Kidney capillary endothelial cell (primary cell): ENCODE measurements around the gene EDNRA.

Experiments
- DNase-seq: peaks from one replicate; pipeline ENCODE4 v3.0.0-alpha.2; 2018; ENCODE audit warnings: low spot score

Gene EDNRA

DNA sequence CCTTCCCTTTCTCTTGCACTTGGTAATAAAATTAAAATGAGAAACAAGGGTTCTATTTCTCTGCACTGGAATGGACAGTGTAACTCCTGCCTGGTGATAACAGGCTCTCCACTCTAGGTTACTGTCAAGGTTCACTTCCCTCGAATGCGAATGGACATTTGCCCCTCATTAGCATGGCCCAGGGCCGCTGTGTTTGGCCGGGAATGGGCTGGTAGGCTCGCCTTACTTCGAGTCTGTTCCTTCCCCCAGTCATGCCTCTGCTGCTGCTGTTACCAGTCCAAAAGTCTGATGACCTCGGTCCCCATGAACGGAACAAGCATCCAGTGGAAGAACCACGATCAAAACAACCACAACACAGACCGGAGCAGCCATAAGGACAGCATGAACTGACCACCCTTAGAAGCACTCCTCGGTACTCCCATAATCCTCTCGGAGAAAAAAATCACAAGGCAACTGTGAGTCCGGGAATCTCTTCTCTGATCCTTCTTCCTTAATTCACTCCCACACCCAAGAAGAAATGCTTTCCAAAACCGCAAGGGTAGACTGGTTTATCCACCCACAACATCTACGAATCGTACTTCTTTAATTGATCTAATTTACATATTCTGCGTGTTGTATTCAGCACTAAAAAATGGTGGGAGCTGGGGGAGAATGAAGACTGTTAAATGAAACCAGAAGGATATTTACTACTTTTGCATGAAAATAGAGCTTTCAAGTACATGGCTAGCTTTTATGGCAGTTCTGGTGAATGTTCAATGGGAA is 61.5 kb downstream of the EDNRA start:
- DNase-seq, result no peak

DNA sequence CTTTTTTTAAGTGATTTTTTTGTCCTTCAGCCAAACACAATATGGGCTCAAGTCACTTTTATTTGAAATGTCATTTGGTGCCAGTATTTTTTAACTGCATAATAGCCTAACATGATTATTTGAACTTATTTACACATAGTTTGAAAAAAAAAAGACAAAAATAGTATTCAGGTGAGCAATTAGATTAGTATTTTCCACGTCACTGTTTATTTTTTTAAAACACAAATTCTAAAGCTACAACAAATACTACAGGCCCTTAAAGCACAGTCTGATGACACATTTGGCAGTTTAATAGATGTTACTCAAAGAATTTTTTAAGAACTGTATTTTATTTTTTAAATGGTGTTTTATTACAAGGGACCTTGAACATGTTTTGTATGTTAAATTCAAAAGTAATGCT is 62.1 kb downstream of the EDNRA start:
- DNase-seq, result no peak

- peak; percentile 34 for DNase-seq
Measured at GRCh38 chr4:147546349-147546748, 65.5 kb downstream of the EDNRA start.

GRCh38 chr4:147547314-147548056 is 66.6 kb downstream of the EDNRA start:
- DNase-seq, result no peak

DNA sequence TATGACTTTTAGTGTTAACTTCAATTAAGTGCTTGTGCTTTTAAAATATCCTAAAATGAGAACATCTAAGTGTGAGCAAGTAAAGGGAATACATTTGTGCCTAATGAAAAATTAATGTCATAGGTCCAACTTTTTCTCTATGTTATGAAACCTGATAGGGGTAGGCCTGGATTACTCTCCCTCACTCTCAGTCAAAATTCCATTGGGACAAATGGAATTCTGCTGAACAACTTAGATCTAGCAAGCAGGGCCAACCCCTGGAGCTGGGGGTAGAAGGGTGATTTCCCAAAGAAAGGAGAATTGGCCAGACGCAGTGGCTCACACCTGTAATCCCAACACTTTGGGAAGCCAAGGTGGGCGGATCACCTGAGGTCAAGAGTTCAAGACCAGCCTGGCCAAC is 67.4 kb downstream of the EDNRA start:
- no peak for DNase-seq

DNA sequence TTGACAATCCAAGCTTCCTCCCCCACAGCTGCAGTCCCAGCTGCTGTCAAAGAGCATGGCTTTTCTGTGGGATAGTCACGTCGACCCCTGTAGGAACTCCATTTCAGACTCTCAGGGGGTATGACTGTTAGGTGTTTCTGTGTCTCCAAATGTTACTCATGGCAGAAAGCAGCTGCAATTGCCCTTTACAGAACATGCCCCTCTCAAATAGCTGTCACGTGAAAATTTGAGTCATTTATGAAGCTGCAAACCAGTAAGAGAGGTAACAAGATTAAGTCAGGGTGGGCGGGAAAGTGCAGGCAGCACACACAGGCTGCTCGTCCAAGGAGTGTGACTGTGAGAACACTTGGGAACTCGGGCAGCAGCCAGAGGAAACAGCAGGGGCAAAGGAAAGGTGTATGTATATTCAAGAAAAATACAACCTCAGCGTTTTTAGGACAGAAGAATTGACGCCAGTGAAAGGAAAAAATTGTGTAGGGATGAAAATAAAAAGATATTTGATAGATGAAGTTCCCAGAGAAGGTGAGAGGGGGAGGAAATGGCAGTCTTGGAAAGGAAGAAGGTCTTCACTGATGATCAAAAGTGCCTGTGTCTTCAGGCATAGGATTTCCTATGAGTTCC is 69.8 kb downstream of the EDNRA start:
- no peak for DNase-seq

DNA sequence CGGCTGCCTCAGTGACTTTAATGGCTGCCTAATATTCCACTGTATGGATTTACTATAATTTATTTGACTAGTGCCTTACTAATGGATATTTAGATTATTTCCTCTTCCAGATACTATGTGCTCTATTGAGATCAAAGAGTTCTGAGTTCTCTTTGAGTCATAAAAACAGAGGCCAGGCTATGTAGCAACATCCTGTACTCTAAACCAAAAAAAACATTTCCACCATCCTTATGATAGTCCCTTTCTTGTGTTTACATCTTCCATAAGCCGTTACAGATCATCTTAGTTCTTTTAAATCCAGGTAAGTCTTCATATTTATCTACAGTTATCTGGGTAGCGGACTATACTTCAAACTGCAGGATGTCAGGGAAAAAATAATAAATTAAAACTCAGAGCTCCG is 79.7 kb downstream of the EDNRA start:
- no peak for DNase-seq

DNA sequence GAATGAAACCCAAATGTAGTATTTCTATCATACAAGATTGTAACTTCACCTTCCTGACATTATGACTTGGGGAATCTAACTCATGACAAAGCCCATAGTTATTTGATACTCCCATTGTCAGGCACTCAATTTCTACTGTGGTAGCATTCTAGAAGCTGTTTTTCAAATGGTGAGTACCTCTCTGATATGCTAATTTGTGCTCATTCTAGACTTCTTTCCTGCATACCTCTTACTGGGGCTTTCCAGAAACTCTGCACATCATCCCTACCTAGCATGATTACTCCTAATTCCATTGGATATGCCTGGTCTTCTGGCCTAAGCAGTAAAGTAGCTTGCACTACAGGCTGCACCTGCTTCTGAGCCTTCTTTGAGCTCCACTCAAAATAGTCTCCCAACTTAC is 85.9 kb downstream of the EDNRA start:
- DNase-seq, result no peak

GRCh38 chr4:147567276-147567675 is 86.4 kb downstream of the EDNRA start:
- DNase-seq, result no peak

GRCh38 chr4:147570616-147571015 is 89.7 kb downstream of the EDNRA start:
- no peak for DNase-seq

DNA sequence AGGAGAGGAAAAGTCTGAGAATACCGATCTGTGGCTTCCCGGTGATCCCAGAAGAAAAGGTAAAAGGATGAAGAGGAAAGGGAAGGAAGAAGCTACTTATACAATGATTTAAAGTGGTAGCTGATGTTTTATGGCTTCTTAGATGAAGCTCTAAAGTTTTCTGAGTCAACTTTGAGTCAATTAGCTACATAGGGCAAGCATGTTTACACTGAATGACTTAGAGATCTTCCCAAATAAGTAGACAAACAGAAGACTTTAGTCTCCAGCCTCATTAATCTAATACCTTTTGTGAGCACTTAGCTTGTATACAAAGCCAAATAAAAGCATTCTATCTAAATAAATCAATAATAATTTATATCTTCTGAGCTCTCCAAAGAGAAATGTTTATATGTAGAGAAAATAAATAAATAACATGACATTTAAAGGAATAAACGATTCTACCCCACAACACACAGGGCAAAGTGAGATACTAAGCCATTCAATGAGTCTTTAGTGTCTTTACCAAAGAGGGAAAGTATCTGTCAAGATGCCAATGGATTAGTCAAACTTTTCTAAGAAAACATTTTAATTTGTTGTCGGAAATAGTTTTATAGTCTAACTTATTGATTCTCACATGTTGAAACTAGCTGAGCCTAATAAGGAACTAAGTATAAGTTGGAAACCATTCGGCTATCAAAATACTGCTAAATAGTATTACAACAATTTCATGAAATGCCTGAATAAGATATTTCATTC is 90.3 kb downstream of the EDNRA start:
- no peak for DNase-seq

DNA sequence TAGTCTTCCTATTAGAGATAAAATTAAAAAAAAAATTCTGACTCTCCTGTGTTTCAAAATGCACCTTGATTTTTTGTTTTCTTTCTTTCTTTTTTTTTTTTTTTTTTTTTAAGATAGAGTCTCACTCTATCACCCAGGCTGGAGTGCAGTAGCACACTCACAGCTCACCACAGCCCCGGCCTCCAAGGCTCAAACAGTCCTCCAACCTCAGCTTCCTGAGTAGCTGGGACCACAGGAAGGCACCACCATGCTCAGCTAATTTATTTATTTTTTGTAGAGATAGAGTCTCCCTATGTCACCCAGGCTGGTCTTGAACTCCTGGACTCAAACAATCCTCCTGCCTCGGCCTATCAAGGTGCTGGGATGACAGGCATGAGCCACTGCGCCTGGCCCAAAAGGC is 95.2 kb downstream of the EDNRA start:
- DNase-seq, result no peak

DNA sequence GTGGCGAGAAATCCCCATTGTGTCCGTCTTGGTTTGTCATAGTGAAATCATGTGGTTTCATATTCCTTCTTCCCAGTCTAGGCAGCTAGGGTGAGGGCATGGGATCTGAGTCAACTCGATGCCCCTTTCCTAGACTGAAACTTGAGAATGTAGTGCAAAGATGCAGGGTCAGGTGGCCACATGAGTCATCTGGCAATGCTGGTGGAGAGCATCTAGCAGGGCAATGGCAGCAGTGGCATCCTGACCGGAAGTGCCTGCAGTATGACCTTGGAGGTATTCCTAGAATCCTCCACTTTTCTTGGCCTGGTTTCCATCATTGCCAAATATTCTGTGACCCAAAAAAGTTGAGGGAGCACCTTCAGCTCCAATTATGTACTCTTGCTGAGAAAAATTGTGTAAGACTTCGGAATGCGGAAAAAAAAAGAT is 97.2 kb downstream of the EDNRA start:
- peak; percentile 80 for DNase-seq

GRCh38 chr4:147578593-147578992 is 97.7 kb downstream of the EDNRA start:
- no peak for DNase-seq

DNA sequence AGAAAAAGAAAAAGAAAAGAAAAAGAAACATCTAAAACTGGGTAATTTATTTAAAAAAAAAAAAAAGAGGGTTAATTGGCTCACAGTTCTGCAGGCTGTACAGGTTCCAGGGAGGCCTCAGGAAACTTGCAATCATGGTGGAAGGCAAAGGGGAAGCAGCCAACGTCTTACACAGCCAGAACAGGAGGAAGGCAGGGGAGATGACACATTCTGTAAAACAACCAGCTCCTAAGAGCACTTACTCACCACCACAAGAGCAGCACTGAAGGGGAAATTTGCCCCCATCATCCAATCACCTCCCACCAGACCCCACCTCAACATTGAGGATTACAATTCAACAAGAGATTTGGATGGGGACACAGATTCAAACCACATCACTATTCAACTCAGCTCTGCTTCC is 99.5 kb downstream of the EDNRA start:
- DNase-seq, result no peak

GRCh38 chr4:147581606-147582350 is 100.9 kb downstream of the EDNRA start:
- DNase-seq, result no peak

DNA sequence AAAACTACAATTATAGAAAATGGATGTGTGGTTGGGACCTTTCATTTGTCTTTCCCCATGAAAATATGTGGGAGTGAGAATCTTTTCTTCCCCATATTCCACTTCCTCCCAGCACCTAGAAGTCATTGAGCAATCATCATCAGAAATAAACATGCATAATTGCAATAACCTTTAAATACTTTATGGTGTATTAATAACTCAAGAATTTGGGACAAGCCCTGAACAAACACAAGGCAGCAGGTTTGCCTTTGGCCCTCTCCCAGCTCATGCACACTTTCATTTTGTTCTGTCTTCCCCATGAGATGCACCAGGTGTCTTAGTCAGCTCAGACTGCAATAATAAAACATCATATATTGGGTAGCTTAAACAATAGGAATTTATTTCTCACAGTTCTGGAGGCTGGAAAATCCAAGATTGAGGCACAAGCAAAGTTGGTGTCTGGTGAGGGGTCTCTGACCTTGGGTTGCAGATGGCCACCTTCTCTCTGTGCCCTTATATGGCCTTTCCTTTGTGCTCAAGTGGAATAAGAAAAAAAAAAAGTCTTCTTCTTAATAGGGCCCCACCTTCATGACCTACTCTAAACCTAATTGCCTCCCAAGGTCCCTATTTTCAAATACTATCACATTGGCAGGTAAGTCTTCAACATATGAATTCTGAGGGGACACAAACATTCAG is 101.6 kb downstream of the EDNRA start:
- DNase-seq, result no peak

DNA sequence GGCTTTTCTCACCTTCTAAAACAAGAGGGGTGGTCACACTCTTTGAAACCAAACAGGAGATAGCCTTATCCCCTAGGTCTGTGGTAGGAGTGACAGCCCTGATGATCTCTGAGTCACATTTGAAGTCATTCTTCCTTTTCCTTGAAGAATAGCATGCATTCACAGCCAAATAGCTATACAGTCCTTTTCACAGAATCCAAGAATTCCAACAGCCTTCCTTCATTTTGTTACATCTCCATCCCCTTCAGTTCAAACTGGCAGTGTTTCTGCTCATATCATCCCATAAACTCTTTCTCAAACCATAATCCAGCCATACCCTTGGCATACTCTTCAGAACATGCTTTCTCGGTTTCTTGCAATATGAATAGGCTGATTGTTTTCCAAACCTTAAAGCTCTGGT is 103.0 kb downstream of the EDNRA start:
- DNase-seq, result no peak

GRCh38 chr4:147586032-147586431 is 105.1 kb downstream of the EDNRA start:
- DNase-seq, result no peak

- no peak for DNase-seq
Measured at GRCh38 chr4:147586637-147587036, 105.7 kb downstream of the EDNRA start.

GRCh38 chr4:147587041-147587440 is 106.1 kb downstream of the EDNRA start:
- no peak for DNase-seq
